ENCODE results near the gene HSPB6.

- TF ChIP-seq CTCF (IDR thresholded peaks at IDR 0.05; ENCODE audit: low read depth, low read length, poor library complexity, severe bottlenecking) (no peak), EZH2phosphoT487 (IDR thresholded peaks at IDR 0.05; ENCODE audit: borderline replicate concordance, low read length) (no peak)
These were observed 33.9 kb downstream of the HSPB6 start for GRCh38 chr19:35722897-35723296.

All from DOHH2 (cell line).